Measurements from ENCODE around the gene PPA2.

The PPA2 gene

DNA sequence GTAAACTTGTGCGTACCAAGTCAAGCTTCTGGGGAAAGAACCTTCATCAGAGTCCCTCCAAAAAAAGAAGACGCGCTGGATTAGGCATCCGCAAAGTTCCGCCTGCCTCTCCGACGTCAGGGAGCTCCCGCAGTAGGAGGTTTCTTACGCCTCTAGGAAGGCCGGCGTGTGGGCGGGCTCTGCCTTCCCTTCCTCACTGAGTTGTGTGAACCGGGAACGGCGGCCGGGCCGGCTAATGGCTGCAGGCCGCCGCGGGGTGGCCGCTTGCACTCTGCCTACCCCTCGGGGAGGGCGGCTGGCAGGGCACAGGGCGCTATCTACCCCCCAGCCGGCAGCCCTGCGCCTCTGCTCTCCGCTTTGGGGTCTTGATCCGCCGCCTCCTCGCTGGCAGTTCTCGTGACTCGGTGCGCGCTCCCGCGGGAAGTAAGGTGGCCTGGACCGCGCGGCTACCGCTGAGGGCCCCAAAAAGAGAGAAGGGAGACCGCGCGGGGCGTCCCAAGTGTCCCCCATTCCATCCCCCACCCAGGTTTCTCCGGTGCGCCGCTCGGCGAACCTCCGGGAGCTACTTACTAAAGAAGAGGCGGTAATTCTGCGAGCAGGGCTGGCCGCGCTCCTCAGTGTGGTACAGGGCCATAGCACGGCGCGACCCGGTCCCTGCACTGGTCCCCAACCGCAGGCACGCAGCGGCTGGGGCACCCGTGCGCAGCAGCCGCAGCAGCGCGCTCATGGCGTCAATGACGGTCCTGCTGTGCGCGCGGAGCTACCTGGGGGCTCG lies at the start of gene PPA2:
Gene PPA2 (minus strand): TSS at position 739 of the 775 bp plus-strand sequence. CDS start 12 bp downstream, at position 727.
- H3K4me1 ChIP-seq (ENCODE audit: control insufficient read depth, insufficient read depth, low read length): peaks cover 10% of the 10 kb centered on the region
- H3K27me3 ChIP-seq (ENCODE audit: control insufficient read depth, insufficient read depth, low read length): no peaks in the 10 kb centered on the region
- peak within 1 kb of the TSS; percentile 98 for H3K9ac ChIP-seq (ENCODE audit: low read length)
- H3K36me3 ChIP-seq (ENCODE audit: control insufficient read depth, insufficient read depth, low read length): no peaks in the 10 kb centered on the region
- no peaks in the 10 kb centered on the region for H3K9me3 ChIP-seq (ENCODE audit: control insufficient read depth, low read length)
- H3K4me3 ChIP-seq (ENCODE audit: low read length): peak within 1 kb of the TSS; percentile 79

DNA sequence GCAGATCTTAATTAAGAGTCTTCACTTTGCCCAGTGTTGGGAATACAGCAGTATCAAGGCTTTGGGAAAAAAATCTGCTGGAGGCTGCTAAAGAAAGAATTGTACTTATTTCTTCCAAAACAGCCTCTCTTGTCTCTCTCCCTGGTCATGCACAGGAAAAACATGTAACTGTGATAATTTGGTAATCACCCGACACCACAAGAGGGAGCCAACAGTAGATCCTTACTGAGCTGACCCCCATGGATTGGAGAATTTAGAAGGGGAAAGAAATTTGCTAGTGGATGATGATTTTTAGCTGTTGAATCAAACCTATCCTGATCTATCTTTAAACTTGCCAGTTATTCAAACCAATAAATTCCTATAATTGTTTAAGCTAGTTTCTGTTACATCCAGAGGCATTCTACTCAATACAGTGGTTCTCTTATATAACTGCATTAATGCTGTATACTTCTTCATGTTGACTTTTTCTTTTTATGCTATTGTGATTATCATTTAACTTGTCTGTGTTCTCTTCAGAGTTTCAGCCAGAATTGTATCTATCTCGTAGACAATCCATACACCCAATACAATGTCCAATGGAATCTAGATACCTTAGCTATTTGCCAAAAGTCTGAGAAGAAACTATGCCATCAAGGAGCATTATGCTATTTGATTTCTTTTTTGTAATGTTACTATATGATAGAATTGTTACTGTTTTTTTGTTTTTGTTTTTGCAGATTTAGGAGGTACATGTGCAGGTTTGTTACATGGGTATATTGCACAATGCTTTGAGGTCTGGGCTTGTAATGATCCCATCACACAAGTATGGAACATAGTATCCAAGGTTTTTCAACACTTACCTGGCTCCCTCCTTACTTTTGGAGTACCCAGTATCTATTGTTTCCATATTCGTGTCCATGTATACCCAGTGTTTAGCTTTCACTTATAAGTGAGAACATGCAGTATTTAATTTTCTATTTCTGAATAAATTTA lies 47.2 kb upstream of the PPA2 start:
- no peaks in the 10 kb centered on the region for H3K9me3 ChIP-seq (ENCODE audit: control insufficient read depth, low read length)
- no peaks in the 10 kb centered on the region for H3K4me1 ChIP-seq (ENCODE audit: control insufficient read depth, insufficient read depth, low read length)
- no peak overlapping the region for H3K4me3 ChIP-seq (ENCODE audit: low read length)

DNA sequence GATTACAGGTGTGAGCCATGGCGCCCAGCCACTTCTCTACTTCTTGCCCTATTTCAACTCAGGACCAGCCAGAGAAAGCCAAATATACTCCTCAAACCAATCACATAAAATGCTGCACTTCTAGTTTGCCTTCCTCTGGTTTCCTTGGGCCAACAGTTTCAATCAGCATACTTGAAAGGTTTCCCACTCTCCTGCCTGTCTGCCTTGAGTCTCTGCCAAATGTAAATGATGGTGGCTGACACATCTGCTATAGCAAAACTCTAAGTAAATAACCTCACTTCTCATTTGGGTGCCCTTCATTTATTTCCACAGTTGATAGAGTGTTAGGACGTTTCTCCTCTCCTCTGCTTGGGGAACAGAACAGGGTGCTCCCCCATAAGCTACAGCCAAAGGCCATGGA lies 36.4 kb upstream of the PPA2 start:
- Histone ChIP-seq H3K27me3 (ENCODE audit: control insufficient read depth, insufficient read depth, low read length) (no peaks in the 10 kb centered on the region), H3K36me3 (ENCODE audit: control insufficient read depth, insufficient read depth, low read length) (no peaks in the 10 kb centered on the region), H3K9ac (ENCODE audit: low read length) (no peak overlapping the region), H3K4me1 (ENCODE audit: control insufficient read depth, insufficient read depth, low read length) (no peaks in the 10 kb centered on the region), H3K9me3 (ENCODE audit: control insufficient read depth, low read length) (no peaks in the 10 kb centered on the region), H3K4me3 (ENCODE audit: low read length) (no peak overlapping the region)

More for the DNA sequence above, 47.2 kb upstream of the PPA2 start:
- H3K9ac ChIP-seq (ENCODE audit: low read length): no peak overlapping the region
- no peaks in the 10 kb centered on the region for H3K36me3 ChIP-seq (ENCODE audit: control insufficient read depth, insufficient read depth, low read length)
- no peaks in the 10 kb centered on the region for H3K27me3 ChIP-seq (ENCODE audit: control insufficient read depth, insufficient read depth, low read length)

DNA sequence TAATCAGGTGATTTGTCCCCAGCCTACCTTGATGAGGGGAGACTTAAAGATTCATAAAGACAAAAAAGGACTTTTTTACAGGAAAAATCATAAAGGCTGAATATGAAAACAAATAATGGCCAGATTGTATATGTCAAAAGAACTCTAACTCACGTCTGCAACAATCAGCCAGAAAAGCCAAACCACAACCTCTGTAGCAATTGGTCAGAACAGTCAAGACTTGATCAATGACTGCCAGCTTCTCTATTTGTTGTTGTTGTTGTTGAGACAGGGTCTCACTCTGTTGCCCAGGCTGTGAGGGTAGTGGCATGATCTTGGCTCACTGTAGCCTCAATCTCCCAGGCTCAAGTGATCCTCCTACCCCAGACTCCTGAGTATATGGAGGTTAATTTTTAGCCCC lies 35.9 kb upstream of the PPA2 start:
- Histone ChIP-seq H3K36me3 (ENCODE audit: control insufficient read depth, insufficient read depth, low read length) (no peaks in the 10 kb centered on the region), H3K9me3 (ENCODE audit: control insufficient read depth, low read length) (no peaks in the 10 kb centered on the region), H3K27me3 (ENCODE audit: control insufficient read depth, insufficient read depth, low read length) (no peaks in the 10 kb centered on the region), H3K9ac (ENCODE audit: low read length) (no peak overlapping the region), H3K4me3 (ENCODE audit: low read length) (no peak overlapping the region), H3K4me1 (ENCODE audit: control insufficient read depth, insufficient read depth, low read length) (no peaks in the 10 kb centered on the region)

DNA sequence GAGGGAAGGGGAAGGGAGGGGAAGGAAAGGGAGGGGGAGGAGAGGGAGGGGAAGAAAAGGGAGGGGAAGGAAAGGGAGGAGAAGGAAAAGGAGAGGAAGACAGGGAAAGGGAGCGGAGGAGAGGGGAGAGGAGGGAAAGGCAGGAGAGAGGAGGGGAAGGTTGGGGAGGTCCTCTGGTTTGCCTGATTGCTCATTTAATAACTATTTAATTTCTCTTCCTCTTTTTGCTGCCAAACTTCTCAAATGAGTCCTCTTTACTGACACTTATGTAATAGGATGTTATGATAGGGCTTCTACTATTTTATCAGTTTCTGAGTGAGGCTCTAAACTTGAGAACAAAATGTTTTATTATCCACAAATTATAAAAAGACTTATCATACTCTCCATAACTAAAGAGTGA lies 35.4 kb upstream of the PPA2 start:
- Histone ChIP-seq H3K4me3 (ENCODE audit: low read length) (no peak overlapping the region), H3K9me3 (ENCODE audit: control insufficient read depth, low read length) (no peaks in the 10 kb centered on the region), H3K9ac (ENCODE audit: low read length) (no peak overlapping the region), H3K27me3 (ENCODE audit: control insufficient read depth, insufficient read depth, low read length) (no peaks in the 10 kb centered on the region), H3K4me1 (ENCODE audit: control insufficient read depth, insufficient read depth, low read length) (no peaks in the 10 kb centered on the region), H3K36me3 (ENCODE audit: control insufficient read depth, insufficient read depth, low read length) (no peaks in the 10 kb centered on the region)

DNA sequence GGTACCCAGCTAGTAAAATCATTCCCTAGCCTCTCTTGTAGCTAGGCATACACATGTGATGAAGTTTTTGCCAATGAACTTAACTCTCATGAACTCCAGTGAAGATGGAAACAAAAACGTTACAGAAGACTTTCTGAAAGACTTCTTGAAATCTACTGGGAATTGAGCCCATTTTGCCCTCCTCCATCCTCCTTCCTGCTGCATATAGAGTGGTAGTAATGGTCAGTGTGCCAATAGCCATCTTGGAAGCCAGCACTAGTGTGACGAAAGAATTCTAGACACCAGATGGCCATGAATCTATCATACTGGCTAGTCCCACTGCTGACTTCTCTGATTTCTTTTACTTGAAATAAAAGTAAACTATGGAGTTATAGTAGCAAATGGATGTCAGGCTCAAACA lies 30.9 kb upstream of the PPA2 start:
- Histone ChIP-seq H3K36me3 (ENCODE audit: control insufficient read depth, insufficient read depth, low read length) (no peaks in the 10 kb centered on the region), H3K4me1 (ENCODE audit: control insufficient read depth, insufficient read depth, low read length) (no peaks in the 10 kb centered on the region), H3K27me3 (ENCODE audit: control insufficient read depth, insufficient read depth, low read length) (no peaks in the 10 kb centered on the region), H3K9ac (ENCODE audit: low read length) (no peak overlapping the region), H3K4me3 (ENCODE audit: low read length) (no peak overlapping the region), H3K9me3 (ENCODE audit: control insufficient read depth, low read length) (no peaks in the 10 kb centered on the region)

DNA sequence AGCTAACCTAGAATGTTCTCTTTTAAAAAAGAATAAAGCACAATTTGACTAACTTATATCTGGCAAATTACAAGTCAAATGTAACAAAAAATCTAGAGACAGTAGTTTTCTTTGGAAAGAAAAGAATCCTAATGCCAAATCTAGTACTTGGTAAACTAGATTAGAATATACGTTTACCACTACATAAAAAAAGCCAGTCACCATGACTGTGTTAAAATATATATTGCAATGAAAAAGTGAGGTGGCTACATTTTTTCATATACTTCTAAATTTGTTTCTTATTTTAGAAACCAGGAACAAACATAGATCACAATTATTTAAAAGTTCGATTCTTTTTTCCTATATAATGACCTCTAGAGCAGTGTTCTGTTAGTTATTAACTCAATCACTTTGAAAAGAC lies 29.6 kb upstream of the PPA2 start:
- no peak overlapping the region for H3K4me3 ChIP-seq (ENCODE audit: low read length)
- H3K9me3 ChIP-seq (ENCODE audit: control insufficient read depth, low read length): no peaks in the 10 kb centered on the region
- H3K36me3 ChIP-seq (ENCODE audit: control insufficient read depth, insufficient read depth, low read length): no peaks in the 10 kb centered on the region
- H3K4me1 ChIP-seq (ENCODE audit: control insufficient read depth, insufficient read depth, low read length): no peaks in the 10 kb centered on the region
- H3K9ac ChIP-seq (ENCODE audit: low read length): no peak overlapping the region
- no peaks in the 10 kb centered on the region for H3K27me3 ChIP-seq (ENCODE audit: control insufficient read depth, insufficient read depth, low read length)

DNA sequence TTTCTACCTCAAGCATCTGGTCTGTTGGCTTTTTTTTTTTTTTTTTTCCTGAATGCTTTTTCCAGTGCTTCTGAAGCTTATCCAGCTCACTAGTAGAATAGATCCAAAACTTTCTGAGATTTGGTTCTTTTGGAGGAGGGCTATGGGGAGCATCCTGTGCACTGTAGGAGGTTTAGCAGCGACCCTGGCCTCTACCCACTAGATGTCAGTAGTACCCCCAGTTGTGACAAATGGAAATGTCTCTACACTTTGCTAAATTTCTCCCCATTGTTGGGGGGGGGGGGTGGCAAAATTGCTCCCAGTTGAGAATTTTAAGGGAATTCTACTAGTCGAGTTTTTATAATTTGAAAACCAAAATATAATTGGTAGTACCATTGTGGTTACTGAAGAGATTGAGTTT lies 23.0 kb upstream of the PPA2 start:
- H3K9ac ChIP-seq (ENCODE audit: low read length): no peak overlapping the region
- H3K36me3 ChIP-seq (ENCODE audit: control insufficient read depth, insufficient read depth, low read length): no peaks in the 10 kb centered on the region
- H3K27me3 ChIP-seq (ENCODE audit: control insufficient read depth, insufficient read depth, low read length): no peaks in the 10 kb centered on the region
- H3K9me3 ChIP-seq (ENCODE audit: control insufficient read depth, low read length): no peaks in the 10 kb centered on the region
- no peaks in the 10 kb centered on the region for H3K4me1 ChIP-seq (ENCODE audit: control insufficient read depth, insufficient read depth, low read length)
- no peak overlapping the region for H3K4me3 ChIP-seq (ENCODE audit: low read length)

DNA sequence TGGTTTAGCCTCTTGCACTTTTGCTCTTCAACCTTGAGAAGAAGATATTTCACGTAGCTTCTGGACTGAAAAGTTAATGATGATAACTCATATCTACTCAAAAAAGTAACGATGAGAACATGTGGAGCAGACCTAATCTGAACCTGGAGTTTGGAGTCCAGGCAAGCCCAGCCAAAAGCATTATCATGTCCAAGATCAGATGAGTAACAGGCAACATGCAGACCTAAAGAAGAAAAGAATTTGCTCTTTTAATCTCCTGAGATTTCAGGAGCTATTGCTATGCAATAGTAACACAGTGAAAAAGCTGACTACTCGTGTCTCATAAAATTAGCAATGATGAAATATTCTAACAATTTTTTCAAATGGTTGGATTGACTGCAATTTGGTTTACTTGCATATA lies 21.8 kb upstream of the PPA2 start:
- no peaks in the 10 kb centered on the region for H3K4me1 ChIP-seq (ENCODE audit: control insufficient read depth, insufficient read depth, low read length)
- no peak overlapping the region for H3K4me3 ChIP-seq (ENCODE audit: low read length)
- H3K27me3 ChIP-seq (ENCODE audit: control insufficient read depth, insufficient read depth, low read length): no peaks in the 10 kb centered on the region

DNA sequence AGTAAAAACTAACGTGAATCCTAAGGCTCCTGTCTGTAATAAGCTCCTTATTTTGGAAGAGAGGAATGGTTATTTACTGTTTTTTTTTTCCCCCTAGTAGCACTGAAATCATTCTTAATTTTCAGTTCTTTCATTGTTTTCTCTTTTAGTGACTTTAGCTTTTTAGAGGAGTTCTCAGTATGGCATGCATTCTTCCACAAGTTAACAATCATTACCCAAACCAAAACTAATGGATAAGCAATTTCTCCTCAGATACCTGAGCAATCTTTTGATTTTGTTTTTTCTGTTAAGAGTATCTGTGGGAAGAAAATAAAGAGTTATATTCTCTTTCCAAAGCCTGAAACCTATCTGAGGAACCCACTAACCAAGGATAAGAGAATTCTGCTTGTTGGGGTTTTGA lies 16.7 kb upstream of the PPA2 start:
- H3K9ac ChIP-seq (ENCODE audit: low read length): no peak overlapping the region
- no peak overlapping the region for H3K4me3 ChIP-seq (ENCODE audit: low read length)
- no peaks in the 10 kb centered on the region for H3K9me3 ChIP-seq (ENCODE audit: control insufficient read depth, low read length)
- no peaks in the 10 kb centered on the region for H3K36me3 ChIP-seq (ENCODE audit: control insufficient read depth, insufficient read depth, low read length)
- H3K4me1 ChIP-seq (ENCODE audit: control insufficient read depth, insufficient read depth, low read length): no peaks in the 10 kb centered on the region
- H3K27me3 ChIP-seq (ENCODE audit: control insufficient read depth, insufficient read depth, low read length): no peaks in the 10 kb centered on the region

More for the DNA sequence above, 21.8 kb upstream of the PPA2 start:
- Histone ChIP-seq H3K9me3 (ENCODE audit: control insufficient read depth, low read length) (no peaks in the 10 kb centered on the region), H3K36me3 (ENCODE audit: control insufficient read depth, insufficient read depth, low read length) (no peaks in the 10 kb centered on the region), H3K9ac (ENCODE audit: low read length) (no peak overlapping the region)

DNA sequence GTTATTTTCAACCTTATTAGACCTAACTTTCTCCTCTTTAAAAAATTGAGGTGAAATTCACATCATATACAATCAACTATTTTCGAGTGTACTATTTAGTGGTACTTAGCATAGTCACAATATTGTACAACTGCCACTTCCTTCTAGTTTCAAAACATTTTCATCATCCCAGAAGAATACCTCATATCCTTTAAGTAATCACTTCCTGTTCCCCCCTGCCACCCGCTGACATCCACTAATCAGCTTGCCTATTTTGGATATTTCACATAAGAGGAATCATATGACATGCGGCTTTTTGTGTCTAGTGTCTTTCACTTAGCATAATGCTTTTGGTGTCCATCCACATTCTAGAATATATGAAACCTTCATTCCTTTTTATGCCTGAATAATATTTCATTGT lies 10.0 kb upstream of the PPA2 start:
- Histone ChIP-seq H3K27me3 (ENCODE audit: control insufficient read depth, insufficient read depth, low read length) (no peaks in the 10 kb centered on the region), H3K4me1 (ENCODE audit: control insufficient read depth, insufficient read depth, low read length) (no peaks in the 10 kb centered on the region), H3K9ac (ENCODE audit: low read length) (no peak overlapping the region), H3K4me3 (ENCODE audit: low read length) (no peak overlapping the region), H3K36me3 (ENCODE audit: control insufficient read depth, insufficient read depth, low read length) (no peaks in the 10 kb centered on the region), H3K9me3 (ENCODE audit: control insufficient read depth, low read length) (no peaks in the 10 kb centered on the region)

DNA sequence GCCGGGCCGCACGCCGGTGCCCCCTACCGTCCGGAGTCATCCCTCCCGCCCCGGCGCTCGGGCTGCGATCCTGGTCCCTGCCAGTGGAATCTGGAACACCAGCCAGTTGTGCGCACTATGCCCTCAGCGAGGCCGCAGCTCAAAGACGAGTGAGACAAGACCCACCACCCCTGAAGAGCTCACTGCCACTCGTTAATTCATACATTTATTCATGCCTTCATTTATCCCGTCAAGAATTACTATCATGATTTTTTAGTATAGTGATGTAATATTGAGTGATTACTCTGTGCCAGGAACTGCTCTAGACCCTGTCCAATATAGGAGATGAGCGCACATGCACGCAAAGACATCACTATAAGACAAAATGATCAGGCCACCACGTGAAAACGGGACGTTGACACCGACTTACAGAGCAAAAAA lies 247 bp upstream of the PPA2 start:
- no peaks in the 10 kb centered on the region for H3K27me3 ChIP-seq (ENCODE audit: control insufficient read depth, insufficient read depth, low read length)
- peak overlapping the region; percentile 79 for H3K4me3 ChIP-seq (ENCODE audit: low read length)
- peak overlapping the region; percentile 98 for H3K9ac ChIP-seq (ENCODE audit: low read length)
- peaks cover 10% of the 10 kb centered on the region for H3K4me1 ChIP-seq (ENCODE audit: control insufficient read depth, insufficient read depth, low read length)
- no peaks in the 10 kb centered on the region for H3K9me3 ChIP-seq (ENCODE audit: control insufficient read depth, low read length)
- no peaks in the 10 kb centered on the region for H3K36me3 ChIP-seq (ENCODE audit: control insufficient read depth, insufficient read depth, low read length)
